Mononuclear cell (primary cell): Measurements from ENCODE around the gene PER3. TPM values are rescaled to one million over a fixed set of nuclear protein-coding genes. Genes with fewer than 3 reads are reported as not detected.

Experiments used
- H3K27me3 ChIP-seq: 2 replicates; pipeline ENCODE4 v1.6.0; 2011; ENCODE audit warnings: low read length, control low read depth; ENCODE audit not compliant: insufficient read depth
- H3K4me1 ChIP-seq: 2 replicates; pipeline ENCODE4 v1.5.1; 2011; ENCODE audit warnings: mild to moderate bottlenecking, low read length, control low read depth; ENCODE audit not compliant: insufficient read depth
- H3K4me3 ChIP-seq: 2 replicates; pipeline ENCODE4 v1.5.1; 2011; ENCODE audit warnings: mild to moderate bottlenecking, low read length, moderate library complexity
- H3K9me3 ChIP-seq: 2 replicates; pipeline ENCODE4 v1.5.1; 2011; ENCODE audit warnings: low read depth, mild to moderate bottlenecking, control low read depth, low read length
- total RNA-seq: library from RNA; depleted of rRNA; stranded (reverse); fragments of >200 nt; gene quantifications from one replicate; pipeline ENCODE4 v1.2.3, GENCODE V29; 2012

PER3 gene
- total RNA-seq, 1 donor: 7.3 TPM

DNA sequence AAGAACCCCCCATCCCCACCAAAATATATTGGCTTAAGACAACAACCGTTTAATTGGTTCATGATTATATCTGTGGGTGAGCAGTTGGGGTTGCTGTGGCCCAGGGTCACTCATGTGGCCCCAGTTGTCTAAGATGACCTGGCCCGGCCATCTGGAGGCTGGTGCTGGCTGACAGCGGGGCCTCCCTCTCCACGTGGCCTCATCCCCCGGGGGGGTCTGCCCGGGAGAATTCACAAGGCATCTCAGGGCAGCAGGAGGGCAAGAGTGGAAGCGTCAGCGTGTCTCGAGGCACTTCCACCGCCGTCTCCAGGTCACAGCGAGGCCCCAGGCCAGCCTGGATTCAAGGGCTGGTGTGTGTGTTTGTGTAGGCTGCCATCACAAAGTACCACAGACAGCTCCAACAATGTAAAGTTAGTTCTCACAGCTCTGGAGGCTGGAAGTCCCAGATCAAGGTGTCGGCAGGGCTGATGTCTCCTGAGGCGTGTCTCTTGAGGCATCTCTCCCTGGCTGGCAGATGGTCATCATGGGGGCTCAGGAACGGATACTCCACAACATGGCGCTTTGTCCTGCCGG, 79.8 kb downstream of the PER3 start:
- Histone ChIP-seq H3K9me3 (no peaks in the 10 kb centered on the region), H3K4me3 (no peak overlapping the region), H3K27me3 (no peaks in the 10 kb centered on the region), H3K4me1 (no peaks in the 10 kb centered on the region)

DNA sequence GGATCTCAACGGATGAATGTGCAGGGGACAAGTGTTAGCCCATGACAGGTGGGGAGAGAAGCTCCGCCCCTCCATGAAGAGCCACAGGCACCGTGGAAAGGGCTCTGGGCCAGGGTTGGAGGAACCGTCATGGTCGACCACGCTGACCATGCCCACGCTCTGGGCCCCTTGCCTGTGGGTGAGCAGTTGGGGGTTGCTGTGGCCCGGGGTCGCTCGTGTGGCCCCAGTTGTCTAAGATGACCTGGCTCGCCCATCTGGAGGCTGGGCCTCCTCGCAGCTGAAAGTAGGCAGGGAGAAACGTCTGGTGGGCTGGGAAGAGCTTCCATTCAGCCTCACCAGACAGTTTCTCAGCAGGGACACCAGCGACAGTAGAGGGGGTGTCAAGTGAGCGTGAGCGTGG, 81.9 kb downstream of the PER3 start:
- Histone ChIP-seq H3K27me3 (no peaks in the 10 kb centered on the region), H3K9me3 (no peaks in the 10 kb centered on the region), H3K4me3 (no peak overlapping the region), H3K4me1 (no peaks in the 10 kb centered on the region)

DNA sequence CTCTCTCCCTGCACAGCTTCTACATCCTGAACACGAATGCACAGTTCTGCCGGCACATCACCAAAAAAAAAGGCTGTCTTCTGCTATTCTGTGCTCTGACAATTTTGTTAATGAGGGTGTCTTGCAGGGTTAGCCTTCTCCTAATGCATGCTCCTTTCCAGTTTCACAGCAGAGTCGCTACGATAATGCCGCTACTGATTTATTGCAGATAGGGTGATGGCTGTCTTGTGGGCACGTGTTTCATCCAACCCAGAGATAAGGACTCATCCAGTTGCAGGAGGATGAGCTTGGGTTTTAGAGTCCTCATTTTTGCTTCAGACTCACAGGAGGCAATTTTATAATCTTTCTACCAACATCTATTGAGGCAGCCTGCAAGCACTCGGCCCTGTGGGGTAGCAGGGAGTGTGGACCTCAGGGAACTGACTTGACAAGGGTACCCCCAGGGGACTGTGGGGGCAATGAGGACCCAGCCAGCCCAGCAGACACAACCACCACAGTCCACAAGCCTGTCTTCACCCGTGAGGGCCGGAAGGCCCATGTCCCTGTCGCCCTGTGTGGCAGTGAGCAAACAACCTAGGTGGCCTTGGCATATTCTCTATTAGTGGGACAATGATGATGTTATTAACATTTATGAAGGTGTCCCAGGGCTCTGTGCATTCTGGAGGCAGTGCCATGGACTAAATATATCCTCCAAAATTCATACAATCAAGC, 84.1 kb downstream of the PER3 start:
- no peaks in the 10 kb centered on the region for H3K27me3 ChIP-seq
- H3K4me3 ChIP-seq: no peak overlapping the region
- no peaks in the 10 kb centered on the region for H3K9me3 ChIP-seq
- no peaks in the 10 kb centered on the region for H3K4me1 ChIP-seq

DNA sequence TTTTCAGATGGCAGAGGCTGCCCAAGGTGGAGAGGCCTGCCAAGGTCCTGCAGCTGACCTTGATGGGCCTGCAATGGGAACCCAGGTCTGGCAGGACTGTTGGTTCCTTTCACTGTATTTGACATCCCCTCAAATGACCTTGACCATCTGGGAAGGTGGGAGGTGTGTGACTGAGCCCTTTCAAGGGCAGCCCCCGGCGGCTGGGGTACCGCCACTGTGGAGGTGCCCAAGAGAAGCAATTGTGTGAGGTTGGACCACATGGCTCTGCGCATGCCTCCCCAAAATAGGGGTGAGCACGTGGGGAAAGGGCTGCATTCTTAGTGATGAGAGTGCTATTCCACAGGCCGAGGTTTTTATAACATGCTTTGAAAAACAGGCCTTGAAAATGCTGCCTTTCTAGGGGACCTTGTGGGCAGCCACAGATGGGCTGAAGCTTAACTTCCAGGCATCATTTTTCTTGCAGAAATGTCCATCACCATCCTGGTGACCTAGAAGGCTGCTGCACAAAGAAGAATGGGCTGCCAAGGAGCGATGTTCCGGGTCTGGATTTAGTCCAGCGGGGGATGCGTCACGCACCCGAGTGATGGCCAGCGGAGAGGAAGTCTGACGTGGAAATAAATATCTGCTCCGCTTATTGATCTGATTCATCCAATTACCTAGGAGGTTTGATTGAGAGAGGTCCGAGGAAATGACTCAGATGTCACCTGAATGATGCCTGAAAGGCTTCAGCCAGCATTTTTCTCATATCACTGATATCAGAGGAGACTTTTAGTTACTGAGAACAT, 85.2 kb downstream of the PER3 start:
- no peaks in the 10 kb centered on the region for H3K27me3 ChIP-seq
- H3K4me3 ChIP-seq: no peak overlapping the region
- no peaks in the 10 kb centered on the region for H3K9me3 ChIP-seq
- no peaks in the 10 kb centered on the region for H3K4me1 ChIP-seq

DNA sequence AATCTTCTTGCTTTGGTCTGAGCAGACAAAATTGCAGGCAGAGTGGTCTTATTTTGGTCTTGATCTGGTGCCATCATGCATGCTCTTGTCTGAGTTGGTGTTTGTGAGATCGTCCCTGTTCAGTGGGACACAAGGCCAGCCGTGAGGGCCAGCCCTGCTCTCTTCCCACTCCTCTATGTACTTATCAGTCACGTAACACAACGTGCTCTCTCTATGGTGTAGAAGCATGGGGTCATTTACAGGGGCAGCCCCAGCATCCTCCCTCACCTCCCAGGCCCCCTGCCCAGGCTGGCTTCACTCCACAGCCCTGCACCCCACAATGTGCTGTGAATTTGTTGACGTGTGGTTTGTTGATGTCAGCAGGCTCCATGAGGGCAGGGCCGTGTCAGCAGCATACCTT, 87.0 kb downstream of the PER3 start:
- Histone ChIP-seq H3K4me1 (no peaks in the 10 kb centered on the region), H3K27me3 (no peaks in the 10 kb centered on the region), H3K4me3 (no peak overlapping the region), H3K9me3 (no peaks in the 10 kb centered on the region)

DNA sequence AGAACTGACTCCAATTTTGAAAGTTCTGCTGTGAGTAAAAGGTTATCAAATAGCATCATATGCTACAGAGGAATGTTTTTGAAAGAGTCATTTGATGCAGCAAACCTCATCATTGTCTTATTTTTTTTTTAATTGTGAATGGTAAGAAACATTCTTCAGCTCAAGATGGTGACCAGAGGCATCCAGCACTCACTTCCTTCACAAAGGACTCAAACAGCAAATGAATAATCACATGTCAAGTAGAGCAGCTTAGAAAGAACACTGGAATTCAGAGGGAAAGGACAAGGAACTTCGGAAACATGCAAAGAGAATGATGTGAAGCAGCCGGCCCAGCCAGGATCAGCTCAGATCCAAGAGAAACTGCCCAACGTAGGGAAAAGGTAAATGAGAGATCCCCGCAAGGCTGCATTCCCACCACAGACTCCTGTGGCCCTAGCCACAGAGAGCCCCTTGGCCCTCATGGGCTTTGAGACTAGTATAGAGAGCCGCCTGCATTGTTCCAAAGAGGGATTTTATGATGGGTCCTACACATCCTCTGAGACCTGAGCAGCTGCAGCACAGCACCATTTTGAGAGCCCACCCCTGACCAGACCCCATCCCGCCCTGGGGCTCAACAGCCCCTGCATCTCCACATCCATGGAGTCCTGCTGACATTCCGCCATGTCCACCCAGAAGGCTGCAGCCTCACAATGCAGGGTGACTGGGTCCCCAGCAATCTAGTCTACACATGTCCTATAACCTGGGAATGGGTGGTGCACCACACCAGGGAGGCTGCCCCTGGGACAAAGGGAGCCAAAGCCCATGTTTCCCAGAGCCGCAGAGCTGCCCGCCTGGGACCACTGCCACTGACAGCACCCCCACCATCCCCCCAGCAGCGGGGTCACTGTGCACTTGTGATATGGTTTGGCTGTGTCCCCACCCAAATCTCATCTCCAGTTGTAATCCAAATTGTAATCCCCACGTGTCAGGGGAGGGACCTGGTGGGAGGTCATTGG, 90.0 kb downstream of the PER3 start:
- Histone ChIP-seq H3K27me3 (no peaks in the 10 kb centered on the region), H3K9me3 (no peaks in the 10 kb centered on the region), H3K4me3 (no peak overlapping the region), H3K4me1 (no peaks in the 10 kb centered on the region)

DNA sequence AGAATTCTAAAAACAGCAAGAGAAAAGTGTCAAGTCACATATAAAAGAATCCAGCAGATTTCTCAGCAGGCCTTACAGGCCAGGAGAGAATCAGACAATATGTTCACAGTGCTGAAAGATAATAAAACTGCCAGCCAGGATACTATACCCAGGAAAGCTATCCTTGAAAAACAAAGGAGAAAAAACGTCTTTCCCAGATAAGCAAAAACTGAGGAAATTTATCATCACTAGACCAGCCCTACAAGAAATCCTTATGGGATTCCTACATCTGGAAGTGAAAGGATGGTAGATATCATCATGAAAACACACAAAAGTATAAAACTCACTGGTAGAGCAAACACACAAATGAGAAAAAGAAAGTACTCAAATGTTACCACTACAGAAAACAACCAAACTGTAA, 93.9 kb downstream of the PER3 start:
- Histone ChIP-seq H3K4me1 (no peaks in the 10 kb centered on the region), H3K27me3 (no peaks in the 10 kb centered on the region), H3K4me3 (no peak overlapping the region), H3K9me3 (no peaks in the 10 kb centered on the region)

DNA sequence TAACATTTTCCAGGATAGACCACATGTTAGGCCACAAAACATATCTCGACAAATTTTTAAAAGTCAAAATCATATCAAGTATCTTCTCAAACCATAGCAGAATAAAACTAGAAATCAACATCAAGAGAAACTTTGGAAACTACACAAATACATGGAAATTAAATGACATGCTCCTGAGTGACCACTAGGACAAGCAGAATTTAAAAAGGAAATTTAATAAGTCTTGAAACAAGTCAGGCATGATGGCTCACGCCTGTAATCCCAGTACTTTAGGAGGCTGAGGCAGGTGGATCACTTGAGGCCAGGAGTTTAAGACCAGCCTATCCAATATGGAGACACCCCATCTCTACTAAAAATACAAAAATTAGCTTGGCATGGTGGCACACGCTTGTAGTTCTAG, 95.1 kb downstream of the PER3 start:
- no peaks in the 10 kb centered on the region for H3K27me3 ChIP-seq
- no peak overlapping the region for H3K4me3 ChIP-seq
- no peaks in the 10 kb centered on the region for H3K4me1 ChIP-seq
- no peaks in the 10 kb centered on the region for H3K9me3 ChIP-seq

DNA sequence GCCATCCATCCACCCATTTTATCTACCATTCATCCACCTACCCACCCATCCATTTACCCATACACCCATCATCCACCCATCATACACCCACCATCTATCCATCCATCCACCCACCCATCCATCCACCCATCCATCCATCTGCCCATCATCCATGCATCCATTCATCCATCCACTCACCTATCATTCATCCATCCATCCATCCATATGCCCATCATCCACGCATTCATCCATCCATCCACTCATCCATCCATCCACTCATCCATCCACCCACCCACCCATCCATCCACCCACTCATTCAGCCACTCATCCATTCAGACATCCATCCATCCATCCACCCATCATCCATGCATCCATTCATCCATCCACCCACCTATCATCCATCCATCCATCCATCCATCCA, 100.7 kb downstream of the PER3 start:
- H3K4me1 ChIP-seq: no peaks in the 10 kb centered on the region
- H3K27me3 ChIP-seq: peaks cover 4% of the 10 kb centered on the region
- no peaks in the 10 kb centered on the region for H3K9me3 ChIP-seq
- H3K4me3 ChIP-seq: no peak overlapping the region

DNA sequence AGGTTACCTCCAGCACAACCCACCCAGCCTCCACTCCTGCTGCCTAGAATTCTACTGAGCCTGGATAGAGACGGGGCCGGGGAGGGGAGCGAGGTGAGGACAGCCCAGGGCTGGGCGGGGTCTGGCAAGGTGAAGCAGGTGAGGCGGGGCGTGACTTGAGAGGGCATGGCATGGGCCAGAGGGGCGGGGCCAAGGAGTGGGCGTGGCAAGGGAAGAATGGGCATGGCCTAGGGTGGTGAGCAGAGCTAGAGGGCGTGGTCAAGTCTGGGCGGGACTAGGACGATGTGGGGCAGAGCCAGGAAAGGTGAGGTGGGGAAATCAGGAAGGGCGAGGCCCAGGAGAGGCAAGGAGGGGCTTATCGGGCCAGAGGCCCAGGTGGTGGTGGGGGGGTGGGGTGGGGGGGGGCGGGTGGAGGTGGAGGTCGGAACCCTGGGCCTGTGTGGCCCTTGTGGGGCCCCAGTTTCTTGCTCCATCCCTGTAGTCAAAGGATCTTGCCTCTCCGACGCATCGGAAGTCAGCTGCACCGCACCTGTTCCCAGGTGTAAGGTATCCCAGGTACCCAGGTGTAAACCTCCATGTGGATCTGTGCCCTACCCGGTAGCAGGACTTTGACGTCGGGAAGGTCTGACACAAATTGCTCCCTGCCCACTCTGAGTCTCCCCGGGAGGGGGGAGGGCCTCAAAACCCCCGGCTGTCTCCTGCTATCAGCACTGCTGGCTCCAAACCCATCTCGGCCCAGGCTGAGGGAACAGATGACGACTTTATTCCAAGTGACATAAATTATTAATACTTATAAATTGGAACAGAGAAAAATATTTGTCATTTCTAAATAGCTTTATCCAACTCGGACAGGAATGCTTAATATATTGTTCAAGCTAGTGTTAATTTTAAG, 101.7 kb downstream of the PER3 start:
- H3K4me1 ChIP-seq: no peaks in the 10 kb centered on the region
- H3K9me3 ChIP-seq: no peaks in the 10 kb centered on the region
- peaks cover 4% of the 10 kb centered on the region for H3K27me3 ChIP-seq
- no peak overlapping the region for H3K4me3 ChIP-seq

DNA sequence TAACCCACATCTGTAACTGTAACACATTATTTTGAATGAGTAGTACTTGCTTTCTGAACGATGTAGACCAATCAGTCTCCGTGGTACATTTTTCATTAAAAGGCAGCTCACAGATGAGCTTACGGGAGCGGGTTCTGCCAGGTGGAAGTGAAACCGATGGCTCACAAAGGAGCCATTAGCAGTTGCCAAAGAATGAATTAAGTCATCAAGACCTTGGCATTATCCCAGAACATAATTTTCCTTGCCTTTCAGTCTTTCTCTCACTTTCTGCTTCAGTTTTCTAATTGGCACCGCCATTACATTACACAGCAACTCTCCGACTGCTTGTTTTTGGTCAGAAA, 102.3 kb downstream of the PER3 start:
- Histone ChIP-seq H3K4me1 (no peaks in the 10 kb centered on the region), H3K9me3 (no peaks in the 10 kb centered on the region), H3K4me3 (no peak overlapping the region), H3K27me3 (peaks cover 4% of the 10 kb centered on the region)

DNA sequence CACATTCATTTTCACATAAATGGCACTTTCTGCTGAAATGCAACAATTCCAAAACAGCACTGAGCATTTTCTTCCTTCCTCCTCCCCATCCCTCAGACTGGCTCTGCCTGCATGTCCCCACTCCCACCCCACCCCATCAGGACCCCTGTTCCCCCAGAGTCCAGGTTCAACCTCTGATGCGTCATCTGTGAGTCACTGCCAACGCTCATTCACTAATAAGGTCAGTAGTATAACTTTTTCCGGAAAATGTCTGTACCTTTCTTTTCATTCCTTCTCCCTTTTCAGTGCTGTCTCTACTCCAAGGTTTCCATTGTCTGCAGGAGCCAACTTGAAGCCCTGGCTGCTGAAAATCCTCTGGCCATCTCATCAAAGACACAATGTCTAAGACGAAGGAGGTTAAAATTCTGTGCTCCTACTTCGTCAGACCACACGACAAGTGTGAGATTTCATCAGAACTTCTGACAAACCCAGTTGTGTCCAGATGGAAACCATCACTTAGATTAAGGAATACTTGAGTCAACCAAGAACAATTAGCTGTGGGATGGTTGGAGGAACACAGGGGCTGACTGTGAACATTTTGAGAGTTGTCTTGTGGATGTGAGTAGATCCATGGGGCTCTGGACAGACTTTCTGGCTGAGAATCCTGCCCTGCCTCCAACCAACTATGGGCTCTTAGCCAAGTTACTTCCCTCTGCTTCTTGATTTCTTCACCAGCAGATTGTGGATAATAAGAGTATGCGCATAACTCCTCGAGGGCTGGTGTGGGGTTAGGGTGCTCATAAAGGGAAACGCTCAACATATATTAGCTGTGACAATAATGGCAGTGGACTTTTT, 104.4 kb downstream of the PER3 start:
- no peaks in the 10 kb centered on the region for H3K4me1 ChIP-seq
- peaks cover 4% of the 10 kb centered on the region for H3K27me3 ChIP-seq
- H3K4me3 ChIP-seq: no peak overlapping the region
- H3K9me3 ChIP-seq: no peaks in the 10 kb centered on the region

DNA sequence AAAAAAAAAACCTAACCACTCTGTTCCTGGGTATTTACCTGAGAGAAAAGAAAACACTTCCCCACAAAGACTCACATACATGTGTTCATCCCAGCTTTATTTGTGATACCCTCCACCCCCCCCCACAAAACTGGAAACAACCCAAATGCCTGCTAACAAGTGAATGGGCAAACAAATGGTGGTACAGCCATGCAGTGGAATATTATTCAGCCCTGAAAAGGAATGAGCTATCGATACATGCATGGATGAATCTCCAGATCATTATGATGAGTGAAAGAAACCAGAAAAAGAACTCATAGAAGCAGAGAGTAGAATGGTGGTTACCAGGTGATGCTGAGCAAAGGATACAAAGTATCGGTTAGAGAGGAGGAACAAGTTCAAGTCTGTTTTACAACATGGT, 106.8 kb downstream of the PER3 start:
- no peaks in the 10 kb centered on the region for H3K27me3 ChIP-seq
- H3K9me3 ChIP-seq: no peaks in the 10 kb centered on the region
- H3K4me3 ChIP-seq: no peak overlapping the region
- H3K4me1 ChIP-seq: no peaks in the 10 kb centered on the region
